GM12878 (cell line): ENCODE data around the gene KHNYN. TPM values are rescaled to one million over a fixed set of nuclear protein-coding genes. Genes with fewer than 3 reads are reported as not detected.

Experiments used
- ASH2L ChIP-seq: fragments of 300-600, 200-600 bp; sonication (generic); IDR thresholded peaks from 2 replicates; pipeline ENCODE4 v1.6.1; 2017; ENCODE audit warnings: low read depth, mild to moderate bottlenecking, borderline replicate concordance
- ATF3 ChIP-seq: IDR thresholded peaks from 2 replicates; pipeline ENCODE4 v1.6.1; 2011; ENCODE audit warnings: low read depth, mild to moderate bottlenecking, low read length, moderate library complexity, borderline replicate concordance; ENCODE audit errors: extremely low read depth
- CHD1 ChIP-seq: IDR thresholded peaks from 2 replicates; pipeline ENCODE4 v1.6.1; 2012; ENCODE audit warnings: low read depth, low read length, improper control_type of control experiment
- DPF2 ChIP-seq: fragments of 450-650 bp; IDR thresholded peaks from 2 replicates; pipeline ENCODE4 v1.6.1; 2017; ENCODE audit warnings: mild to moderate bottlenecking
- E4F1 ChIP-seq: fragments of 450-650 bp; IDR thresholded peaks from 2 replicates; pipeline ENCODE4 v1.6.1; 2018; ENCODE audit warnings: borderline replicate concordance, mild to moderate bottlenecking; ENCODE audit not compliant: partially characterized antibody
- EZH2 ChIP-seq: IDR thresholded peaks from 2 replicates; pipeline ENCODE4 v1.6.1; 2012; ENCODE audit warnings: low read depth, mild to moderate bottlenecking, control low read depth, inconsistent platforms, low read length, borderline replicate concordance; ENCODE audit not compliant: control insufficient read depth
- IRF3 ChIP-seq: fragments of 450-650 bp; IDR thresholded peaks from 2 replicates; pipeline ENCODE4 v1.6.1; 2014; ENCODE audit warnings: mild to moderate bottlenecking
- MEF2B ChIP-seq: fragments of 450-650 bp; IDR thresholded peaks from 2 replicates; pipeline ENCODE4 v1.6.1; 2018; ENCODE audit warnings: mild to moderate bottlenecking, moderate library complexity; ENCODE audit not compliant: partially characterized antibody, poor library complexity, severe bottlenecking
- MTA3 ChIP-seq: IDR thresholded peaks from 2 replicates; pipeline ENCODE4 v1.6.1; 2012; ENCODE audit warnings: low read length, inconsistent platforms, borderline replicate concordance
- PBX3 ChIP-seq: IDR thresholded peaks from 2 replicates; pipeline ENCODE4 v1.6.1; 2011; ENCODE audit warnings: mild to moderate bottlenecking, low read depth, low read length, moderate library complexity; ENCODE audit not compliant: insufficient replicate concordance
- SKIL ChIP-seq: fragments of 450-650 bp; IDR thresholded peaks from 2 replicates; pipeline ENCODE4 v1.6.1; 2017; ENCODE audit warnings: mild to moderate bottlenecking, low read depth, inconsistent platforms; ENCODE audit not compliant: poor library complexity, severe bottlenecking
- STAT3 ChIP-seq: IDR thresholded peaks from 2 replicates; pipeline ENCODE4 v1.6.1; 2011; ENCODE audit warnings: low read depth, low read length, improper control_type of control experiment
- TCF3 ChIP-seq: IDR thresholded peaks from 2 replicates; pipeline ENCODE4 v1.6.1; 2012; ENCODE audit warnings: low read depth, mild to moderate bottlenecking, low read length, borderline replicate concordance; ENCODE audit not compliant: insufficient read depth
- ZBED1 ChIP-seq: IDR thresholded peaks from 2 replicates; pipeline ENCODE4 v1.6.1; 2016; ENCODE audit warnings: borderline replicate concordance
- polyA plus RNA-seq, 11 experiments: library from polyadenylated mRNA; depleted of rRNA in 4 of 11; unstranded in 6 of 11; stranded (reverse) in 5 of 11; fragments of >200 nt; fragmentation: Nextera tagmentation in 4 of 11; fragmentation: Illumina TruSeq in 1 of 11; extraction: Ambion mirVana in 4 of 11; extraction: Trizol in 1 of 11; gene quantifications; 1 replicate in 1 of 11; 2 replicates in 10 of 11; pipeline versions ENCODE4 v1.2.1 to v1.2.3, GENCODE V29; 2011 to 2016; ENCODE audit warnings: inconsistent platforms in 2 of 11, missing spikeins in 2 of 11, low read depth in 1 of 11
- total RNA-seq, 4 experiments: library from RNA; depleted of rRNA in 3 of 4; stranded (reverse); fragments of >200 nt in 3 of 4; fragmentation: Illumina TruSeq in 1 of 4; extraction: Trizol in 1 of 4; gene quantifications; 2 replicates each; pipeline versions ENCODE4 v1.2.1 to v1.2.3, GENCODE V29; 2013 to 2021

The KHNYN gene
- total and polyA plus RNA-seq, 10 of the 15 experiments (the other 5 are each of a cell fraction or from before 2014, with no cell fraction given): 1.4 to 34.7 (median 21.5) TPM

- TF ChIP-seq SKIL (no peak), MEF2B (no peak), E4F1 (no peak), MTA3 (no peak), ATF3 (no peak), STAT3 (no peak), IRF3 (no peak), DPF2 (no peak), TCF3 (no peak), CHD1 (no peak), ZBED1 (no peak), ASH2L (no peak), EZH2 (no peak), PBX3 (no peak)
These were observed 7.4 kb downstream of the KHNYN start (continued) for GRCh38 chr14:24437020-24437735.
